ENCODE measurements around the gene TAOK1.

TAOK1 gene

GRCh38 chr17:29573871-29574731 is 183.9 kb downstream of the TAOK1 start:
- no peak overlapping the region for H3K4me3 ChIP-seq (ENCODE audit: low read depth, low read length)
- no peak for TF ChIP-seq CTCF (IDR thresholded peaks at IDR 0.05; ENCODE audit: borderline replicate concordance, insufficient read depth, low read depth, low read length)

GRCh38 chr17:29574732-29575510 is 184.8 kb downstream of the TAOK1 start:
- no peak for TF ChIP-seq CTCF (IDR thresholded peaks at IDR 0.05; ENCODE audit: borderline replicate concordance, insufficient read depth, low read depth, low read length)
- no peak overlapping the region for H3K4me3 ChIP-seq (ENCODE audit: low read depth, low read length)

- H3K4me3 ChIP-seq (ENCODE audit: low read depth, low read length) = no peak overlapping the region
- TF ChIP-seq CTCF (IDR thresholded peaks at IDR 0.05; ENCODE audit: borderline replicate concordance, insufficient read depth, low read depth, low read length) = no peak
These were observed 185.5 kb downstream of the TAOK1 start for GRCh38 chr17:29575511-29576213.

- H3K4me3 ChIP-seq (ENCODE audit: low read depth, low read length) = no peak overlapping the region
- TF ChIP-seq CTCF (IDR thresholded peaks at IDR 0.05; ENCODE audit: borderline replicate concordance, insufficient read depth, low read depth, low read length) = no peak
These were observed 186.2 kb downstream of the TAOK1 start for GRCh38 chr17:29576214-29577000.

- no peak overlapping the region for H3K4me3 ChIP-seq (ENCODE audit: low read depth, low read length)
- no peak for TF ChIP-seq CTCF (IDR thresholded peaks at IDR 0.05; ENCODE audit: borderline replicate concordance, insufficient read depth, low read depth, low read length)
These were observed 186.8 kb downstream of the TAOK1 start for GRCh38 chr17:29577001-29577370.

- no peak for TF ChIP-seq CTCF (IDR thresholded peaks at IDR 0.05; ENCODE audit: borderline replicate concordance, insufficient read depth, low read depth, low read length)
- H3K4me3 ChIP-seq (ENCODE audit: low read depth, low read length) = no peak overlapping the region
These were observed 187.4 kb downstream of the TAOK1 start for GRCh38 chr17:29577385-29578211.
